ENCODE data around the gene S100A2. TPM values are rescaled to one million over a fixed set of nuclear protein-coding genes. Genes with fewer than 3 reads are reported as not detected.
"Not testable (repeated sequence)": the region's sequence is repeated elsewhere in the genome, so short reads cannot be mapped to it uniquely, and the experiment has no call there.

S100A2 gene
- total RNA-seq, 1 experiment from 2014 or later: 29.6 TPM

DNA sequence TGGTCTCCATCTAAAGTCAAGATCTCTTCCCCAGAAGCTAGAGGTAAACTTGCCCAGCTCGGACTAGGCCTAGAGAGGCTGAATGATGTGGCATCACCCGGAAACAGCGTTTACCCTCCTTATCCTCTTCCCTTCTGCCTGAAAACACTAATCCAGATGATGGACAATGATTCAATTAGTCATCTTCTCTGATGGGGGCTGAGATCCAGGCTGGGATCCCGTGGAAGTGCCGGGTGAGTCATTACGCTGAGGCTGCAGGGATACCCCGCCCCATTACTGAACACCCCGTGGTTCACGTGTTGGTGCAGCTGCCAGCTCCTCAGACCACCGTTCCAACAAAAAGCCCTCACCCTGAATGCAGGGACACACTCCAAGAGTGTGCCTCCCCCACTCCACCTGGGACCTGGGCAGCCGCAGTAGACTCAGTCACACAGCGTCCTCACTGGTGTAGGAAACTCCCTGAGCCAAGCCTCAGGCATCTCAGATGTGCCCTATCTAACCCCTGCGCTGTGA is 31.9 kb downstream of the S100A2 start:
- Histone ChIP-seq H3K9me3 (no peaks in the 10 kb centered on the region), H3K36me3 (peaks cover 28% of the 10 kb centered on the region), H3K27me3 (no peaks in the 10 kb centered on the region), H3K4me3 (peak overlapping the region; percentile 95)
- peak; percentile 95 for DNase-seq

DNA sequence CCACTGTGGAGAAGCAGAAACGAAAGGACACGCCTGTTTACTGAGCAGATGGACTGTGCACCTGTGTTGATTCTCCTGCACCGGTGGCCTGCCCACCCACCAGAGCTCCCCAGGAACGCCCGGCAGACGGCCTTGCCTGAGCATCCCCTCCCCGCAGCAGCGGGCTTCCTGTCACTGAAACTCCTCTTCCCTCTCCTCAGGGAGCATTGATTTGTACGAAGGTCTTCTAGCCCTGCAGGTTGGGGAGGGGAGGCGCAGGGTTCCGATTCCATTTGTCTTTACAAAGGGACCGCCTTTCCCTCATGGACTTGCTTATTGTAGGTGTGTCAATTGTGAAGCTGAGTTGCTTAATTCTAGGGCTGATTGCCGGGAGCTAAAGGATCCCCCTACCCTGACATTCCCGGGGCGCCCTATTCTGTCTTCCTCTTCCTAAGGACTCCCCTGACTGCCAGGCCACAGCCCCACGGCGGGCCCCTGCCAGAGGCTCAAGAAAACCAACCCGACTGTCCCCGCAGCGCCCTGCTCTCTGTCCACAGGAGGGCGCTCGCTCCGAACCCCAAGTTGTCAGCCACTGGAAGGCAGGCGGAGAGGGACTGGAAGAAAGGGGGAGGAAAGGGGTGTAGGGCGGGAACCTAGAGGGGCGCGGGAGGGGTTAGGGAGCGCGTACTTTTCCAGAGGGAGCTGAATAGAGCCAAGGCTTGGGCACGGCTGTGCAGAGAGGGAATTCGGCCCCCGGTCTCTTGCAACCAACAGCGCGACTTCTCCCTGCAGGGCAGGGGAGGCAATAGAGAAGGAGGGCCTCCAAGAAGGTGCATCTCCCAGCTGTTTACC is 32.7 kb downstream of the S100A2 start:
- Histone ChIP-seq H3K27me3 (no peaks in the 10 kb centered on the region), H3K4me3 (peak overlapping the region; percentile 95), H3K36me3 (peaks cover 28% of the 10 kb centered on the region), H3K9me3 (no peaks in the 10 kb centered on the region)
- peak; percentile 84 for DNase-seq

DNA sequence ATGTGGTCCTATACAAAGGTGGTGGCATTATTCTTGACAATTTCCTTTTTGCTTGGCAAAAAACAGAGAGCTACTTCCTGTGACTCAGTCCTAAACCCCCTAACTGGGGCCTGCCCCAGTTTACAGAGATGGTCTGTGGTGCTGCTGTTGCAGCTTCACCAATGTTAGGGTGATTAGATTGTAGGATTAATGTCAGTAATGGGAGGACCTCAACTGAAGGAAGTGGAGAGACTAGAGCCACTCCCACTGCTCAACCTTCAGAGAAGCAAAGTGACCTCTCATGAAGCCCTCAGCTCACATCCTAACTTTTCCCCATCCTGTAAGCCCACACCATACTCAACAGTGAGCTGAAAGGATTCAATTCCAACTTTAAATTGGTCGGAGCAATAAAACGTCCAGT is 33.5 kb downstream of the S100A2 start:
- no peaks in the 10 kb centered on the region for H3K9me3 ChIP-seq
- peaks cover 31% of the 10 kb centered on the region for H3K36me3 ChIP-seq
- H3K4me3 ChIP-seq: no peak overlapping the region
- H3K27me3 ChIP-seq: no peaks in the 10 kb centered on the region
- DNase-seq: no peak

DNA sequence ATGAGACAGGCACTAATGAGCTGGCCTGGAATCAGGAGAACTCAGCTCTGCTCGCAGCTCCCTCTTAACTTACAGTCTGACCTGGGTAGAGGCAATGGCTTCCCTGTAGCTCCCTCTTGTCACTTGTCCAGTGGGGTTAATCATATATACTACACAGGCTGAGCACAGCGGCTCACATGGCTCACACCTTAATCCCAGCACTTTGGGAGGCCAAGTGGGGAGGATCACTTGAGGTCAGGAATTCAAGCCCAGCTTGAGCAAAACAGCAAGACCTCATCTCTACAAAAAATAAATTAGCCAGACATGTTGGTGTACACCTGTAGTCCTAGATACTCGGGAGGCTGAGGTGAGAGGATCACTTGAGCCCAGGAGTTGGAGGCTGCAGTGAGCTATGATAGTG is 34.0 kb downstream of the S100A2 start:
- Histone ChIP-seq H3K36me3 (peaks cover 31% of the 10 kb centered on the region), H3K27me3 (no peaks in the 10 kb centered on the region), H3K4me3 (no peak overlapping the region), H3K9me3 (no peaks in the 10 kb centered on the region)
- no peak for DNase-seq

DNA sequence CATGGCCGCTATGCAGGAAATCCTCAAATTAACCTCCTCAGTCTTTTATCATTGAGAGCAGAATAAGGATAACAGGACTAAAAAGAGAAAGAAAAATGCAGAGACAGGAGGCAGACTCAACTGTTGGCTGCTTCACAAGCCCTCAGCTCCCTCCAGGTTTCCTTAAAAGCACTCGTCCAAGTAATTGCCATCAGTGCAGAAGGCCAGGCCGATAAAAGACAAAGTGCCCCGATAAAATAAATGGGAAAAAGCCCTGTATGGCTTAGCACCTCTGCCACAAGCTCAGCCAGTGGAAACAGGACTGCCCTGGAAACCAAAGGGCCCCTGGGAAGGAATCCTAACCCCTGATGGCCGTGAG is 38.0 kb downstream of the S100A2 start:
- Histone ChIP-seq H3K36me3 (peaks cover 4% of the 10 kb centered on the region), H3K27me3 (no peaks in the 10 kb centered on the region), H3K9me3 (no peaks in the 10 kb centered on the region), H3K4me3 (no peak overlapping the region)
- no peak for DNase-seq

DNA sequence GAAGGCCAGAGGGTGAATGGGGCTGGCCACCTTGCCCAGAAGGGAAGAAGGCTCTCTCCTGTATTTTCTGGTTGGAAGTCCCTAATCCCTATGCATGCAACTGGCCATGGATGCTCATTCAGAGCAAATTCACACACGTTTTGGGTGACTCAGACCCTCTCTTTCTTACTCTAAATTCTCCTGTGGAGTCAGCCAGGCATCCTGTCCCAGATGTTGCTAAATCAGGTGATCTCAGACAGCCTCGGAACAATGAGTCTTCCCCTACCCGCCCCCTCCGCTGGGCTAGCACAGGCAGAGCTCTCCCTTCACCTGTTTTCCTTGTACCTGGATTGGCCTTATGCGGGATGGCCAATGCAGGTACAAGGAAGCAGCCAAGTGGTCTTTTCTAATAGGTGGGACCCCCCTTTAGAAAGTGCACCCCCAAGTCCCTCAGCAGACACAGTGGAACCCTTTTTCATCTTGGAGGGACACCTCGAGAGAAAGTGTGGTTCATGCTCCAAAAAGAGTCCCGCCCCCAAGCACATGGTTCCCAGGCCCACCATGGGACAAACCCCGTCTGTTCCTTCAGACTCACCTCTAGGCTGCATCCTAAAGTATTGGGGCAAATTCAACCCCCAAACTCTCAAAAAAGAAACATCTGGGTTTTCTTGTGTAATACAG is 38.5 kb downstream of the S100A2 start:
- no peak for DNase-seq
- no peaks in the 10 kb centered on the region for H3K27me3 ChIP-seq
- H3K36me3 ChIP-seq: peaks cover 3% of the 10 kb centered on the region
- no peak overlapping the region for H3K4me3 ChIP-seq
- H3K9me3 ChIP-seq: no peaks in the 10 kb centered on the region

DNA sequence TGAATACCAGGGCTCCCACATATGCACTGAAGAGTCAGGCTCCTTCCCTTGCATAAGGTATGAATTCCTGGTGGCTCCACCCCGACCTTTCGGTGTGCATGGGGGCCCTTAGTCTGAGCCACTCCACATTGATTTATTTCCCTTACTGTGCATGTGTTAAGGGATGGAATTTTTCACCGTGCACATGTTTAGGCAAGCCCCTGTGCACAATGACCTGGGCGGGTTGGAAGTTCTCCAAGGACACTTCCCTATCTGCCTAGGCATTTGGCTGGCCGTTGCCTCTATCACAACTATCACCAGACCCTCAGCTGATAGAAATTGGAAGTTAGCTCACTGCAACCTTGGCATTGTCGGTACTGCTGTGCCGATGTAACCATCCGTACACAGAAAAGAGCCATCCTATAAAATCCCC is 39.5 kb downstream of the S100A2 start:
- Histone ChIP-seq H3K27me3 (no peaks in the 10 kb centered on the region), H3K36me3 (peaks cover 3% of the 10 kb centered on the region), H3K9me3 (no peaks in the 10 kb centered on the region), H3K4me3 (no peak overlapping the region)
- DNase-seq: no peak

DNA sequence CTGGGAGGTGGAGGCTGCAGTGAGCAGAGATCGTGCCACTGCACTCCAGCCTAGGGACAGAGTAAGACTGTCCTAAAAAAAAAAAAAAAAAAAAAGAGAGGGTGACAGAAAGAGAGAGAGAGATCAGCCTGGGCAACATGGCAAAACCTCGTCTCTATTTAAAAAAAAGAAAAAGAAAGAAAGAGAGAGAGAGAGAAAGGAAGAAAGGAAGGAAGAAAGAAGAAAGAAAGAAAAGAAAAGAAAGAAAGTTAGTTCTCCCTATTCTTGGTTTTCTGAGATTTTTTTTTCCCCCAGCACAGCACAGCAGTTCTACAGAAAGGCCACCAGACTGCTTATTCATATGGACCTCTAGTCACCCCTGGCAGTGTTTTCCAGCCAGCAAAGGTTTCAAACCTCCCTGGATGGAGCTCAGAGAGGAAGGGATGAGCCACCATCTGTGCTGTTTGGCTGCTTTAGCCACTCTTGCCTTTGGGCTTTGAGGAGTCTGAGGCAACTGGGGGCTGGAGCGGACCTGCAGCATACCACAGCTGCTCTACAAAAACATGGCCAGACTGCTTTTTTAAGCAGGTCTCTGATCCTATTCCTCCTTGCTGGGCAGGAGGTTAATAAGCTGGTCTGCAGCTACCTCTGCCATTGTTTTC is 40.4 kb downstream of the S100A2 start:
- no peaks in the 10 kb centered on the region for H3K9me3 ChIP-seq
- no peaks in the 10 kb centered on the region for H3K27me3 ChIP-seq
- H3K36me3 ChIP-seq: peaks cover 3% of the 10 kb centered on the region
- no peak for DNase-seq
- no peak overlapping the region for H3K4me3 ChIP-seq

DNA sequence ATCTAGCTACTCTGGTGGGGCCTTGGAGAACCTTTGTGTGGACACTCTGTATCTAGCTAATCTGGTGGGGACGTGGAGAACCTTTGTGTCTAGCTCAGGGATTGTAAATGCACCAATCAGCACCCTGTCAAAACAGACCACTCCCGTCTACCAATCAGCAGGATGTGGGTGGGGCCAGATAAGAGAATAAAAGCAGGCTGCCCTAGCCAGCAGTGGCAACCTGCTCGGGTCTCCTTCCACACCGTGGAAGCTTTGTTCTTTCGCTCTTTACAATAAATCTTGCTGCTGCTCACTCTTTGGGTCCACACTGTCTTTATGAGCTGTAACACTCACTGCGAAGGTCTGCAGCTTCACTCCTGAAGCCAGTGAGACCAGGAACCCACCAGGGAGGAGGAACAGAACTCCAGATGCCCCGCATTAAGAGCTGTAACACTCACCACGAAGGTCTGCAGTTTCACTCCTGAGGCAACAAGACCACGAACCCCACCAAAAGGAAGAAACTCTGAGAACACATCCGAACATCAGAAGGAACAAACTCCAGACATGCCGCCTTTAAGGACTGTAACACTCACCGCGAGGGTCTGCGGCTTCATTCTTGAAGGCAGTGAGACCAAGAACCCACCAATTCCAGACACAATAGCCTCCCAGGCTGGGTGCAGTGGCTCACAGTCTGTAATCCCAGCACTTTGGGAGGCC is 43.1 kb downstream of the S100A2 start:
- not testable (repeated sequence) for H3K36me3 ChIP-seq, H3K4me3 ChIP-seq, H3K27me3 ChIP-seq, H3K9me3 ChIP-seq, DNase-seq

DNA sequence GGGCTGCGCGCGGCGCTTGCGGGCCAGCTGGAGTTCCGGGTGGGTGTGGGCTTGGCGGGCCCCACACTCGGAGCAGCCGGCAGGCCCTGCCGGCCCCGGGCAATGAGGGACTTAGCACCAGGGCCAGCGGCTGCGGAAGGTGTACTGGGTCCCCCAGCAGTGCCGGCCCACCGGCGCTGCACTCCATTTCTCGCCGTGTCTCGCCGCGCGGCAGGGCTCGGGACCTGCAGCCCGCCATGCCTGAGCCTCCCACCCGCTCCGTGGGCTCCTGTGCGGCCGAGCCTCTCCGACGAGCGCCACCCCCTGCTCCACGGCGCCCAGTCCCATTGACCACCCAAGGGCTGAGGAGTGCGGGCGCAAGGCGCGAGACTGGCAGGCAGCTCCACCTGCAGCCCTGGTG is 43.8 kb downstream of the S100A2 start:
- not testable (repeated sequence) for H3K36me3 ChIP-seq, H3K9me3 ChIP-seq, DNase-seq, H3K27me3 ChIP-seq, H3K4me3 ChIP-seq

DNA sequence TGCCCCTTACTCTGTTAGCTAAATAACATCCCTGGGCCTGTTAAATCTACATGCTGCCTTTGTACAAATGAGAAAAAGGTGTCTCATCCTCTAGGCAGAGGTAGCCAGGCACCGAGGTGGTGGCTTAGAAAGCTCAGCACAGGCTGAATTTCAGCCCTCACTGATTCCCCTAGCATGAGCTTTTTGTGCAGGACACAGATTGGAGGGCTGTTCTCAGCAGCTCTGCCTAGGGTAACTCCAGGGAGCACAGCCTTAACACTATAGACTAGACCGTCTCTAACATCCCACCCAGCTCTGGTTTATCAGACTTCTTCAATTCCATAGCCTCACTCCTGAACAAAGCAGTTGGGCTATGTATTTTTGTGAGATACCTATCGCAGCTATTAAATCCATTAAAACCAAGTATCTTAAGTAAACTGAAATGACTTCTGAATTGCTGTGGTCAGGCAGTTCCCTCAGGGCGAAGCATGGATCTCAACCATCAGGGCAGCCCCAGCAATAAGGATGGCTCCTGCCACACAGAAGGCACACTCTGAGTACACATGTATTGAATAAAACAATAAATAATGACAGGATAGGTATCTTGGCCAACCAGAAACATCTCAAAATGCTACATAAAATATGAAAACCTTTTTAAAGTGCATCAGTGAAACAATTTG is 44.7 kb downstream of the S100A2 start:
- H3K9me3 ChIP-seq: no peaks in the 10 kb centered on the region
- no peaks in the 10 kb centered on the region for H3K36me3 ChIP-seq
- H3K27me3 ChIP-seq: no peaks in the 10 kb centered on the region
- H3K4me3 ChIP-seq: no peak overlapping the region
- DNase-seq: no peak

DNA sequence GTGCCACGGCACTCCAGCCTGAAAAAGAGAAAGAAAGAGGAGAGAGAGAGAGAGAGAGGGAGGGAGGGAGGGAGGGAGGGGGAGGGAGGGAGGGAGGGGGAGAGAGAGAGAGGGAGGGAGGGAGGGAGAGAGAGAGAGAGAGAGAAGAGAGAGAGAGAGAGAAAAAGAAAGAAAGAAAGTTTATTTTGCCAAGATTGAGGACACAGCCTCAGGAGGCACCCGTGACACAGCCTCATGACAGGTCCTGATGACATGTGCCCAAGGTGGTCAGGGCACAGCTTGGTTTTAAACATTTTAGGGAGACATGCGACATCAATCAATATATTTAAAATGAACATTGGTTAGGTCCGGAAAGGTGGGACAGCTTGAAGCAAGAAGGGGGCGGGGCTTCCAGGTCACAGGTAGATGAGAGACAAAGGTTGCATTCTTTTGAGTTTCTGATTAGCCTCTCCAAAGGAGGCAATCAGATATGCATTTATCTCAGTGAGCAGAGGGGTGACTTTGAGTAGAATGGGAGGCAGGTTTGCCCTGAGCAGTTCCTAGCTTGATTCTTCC is 45.4 kb downstream of the S100A2 start:
- not testable (repeated sequence) for H3K9me3 ChIP-seq, H3K36me3 ChIP-seq, H3K27me3 ChIP-seq, DNase-seq, H3K4me3 ChIP-seq

DNA sequence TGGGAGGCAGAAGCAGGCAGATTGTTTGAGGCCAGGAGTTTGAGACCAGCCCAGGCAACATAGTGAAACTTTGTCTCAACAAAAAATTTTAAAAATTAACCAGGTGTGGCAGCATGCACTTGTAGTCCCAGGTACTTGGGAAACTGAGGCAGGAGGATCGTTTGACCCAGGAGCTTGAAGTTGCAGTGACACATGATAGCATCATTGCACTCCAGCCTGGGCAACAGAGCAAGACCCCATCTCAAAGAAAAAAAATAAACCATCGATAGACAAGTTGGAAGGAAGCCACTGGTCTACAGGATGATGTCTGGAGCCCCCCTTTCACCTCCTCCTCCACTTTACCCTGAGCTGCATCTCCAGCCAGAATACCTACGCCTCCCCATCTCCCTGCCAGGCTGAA is 46.4 kb downstream of the S100A2 start:
- no peak overlapping the region for H3K4me3 ChIP-seq
- H3K27me3 ChIP-seq: no peaks in the 10 kb centered on the region
- no peak for DNase-seq
- no peaks in the 10 kb centered on the region for H3K9me3 ChIP-seq
- H3K36me3 ChIP-seq: no peaks in the 10 kb centered on the region

DNA sequence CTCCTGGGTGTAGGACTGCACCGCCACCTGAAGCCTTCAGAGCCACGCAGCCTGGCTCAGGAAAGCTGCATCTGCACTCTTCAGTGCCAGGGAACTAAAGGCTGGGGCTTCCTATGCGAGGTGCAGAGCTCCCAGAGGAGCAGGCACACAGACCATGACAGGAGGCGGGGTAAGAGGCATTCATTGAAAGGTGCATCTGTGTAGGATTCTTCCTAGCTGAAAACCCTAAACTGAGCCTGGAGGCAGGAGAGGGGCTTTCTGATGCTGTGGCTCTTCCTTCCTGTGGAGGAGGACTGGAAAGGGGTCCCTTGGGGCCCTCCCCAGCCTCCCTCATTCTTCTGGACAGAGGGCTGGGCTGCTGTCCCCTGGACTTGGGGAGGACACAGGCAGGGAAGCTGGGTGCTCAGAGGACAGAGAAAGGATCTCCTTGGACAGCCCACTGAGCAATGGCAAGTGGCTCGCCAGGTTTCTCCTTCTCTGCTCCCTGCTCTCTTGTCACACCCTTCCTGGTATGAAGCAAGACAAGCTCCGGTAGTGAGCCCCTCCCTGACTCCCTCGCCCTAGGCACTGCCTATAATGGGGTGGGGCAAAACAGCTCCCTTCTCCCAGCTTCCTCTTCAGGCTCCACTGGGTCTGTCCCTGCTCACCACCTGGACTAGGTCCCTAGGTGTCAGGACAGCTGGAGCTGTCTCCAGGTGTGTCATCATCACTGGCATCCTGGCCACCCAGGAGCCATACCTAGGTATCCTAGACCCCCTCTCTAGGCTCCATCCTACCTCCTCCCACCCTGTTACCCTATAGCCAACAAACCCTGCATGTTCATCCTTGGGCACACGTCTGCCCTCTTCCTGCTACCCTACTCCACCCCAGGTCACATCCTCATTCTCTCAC is 49.9 kb downstream of the S100A2 start:
- H3K27me3 ChIP-seq: no peaks in the 10 kb centered on the region
- no peaks in the 10 kb centered on the region for H3K36me3 ChIP-seq
- H3K4me3 ChIP-seq: no peak overlapping the region
- no peak for DNase-seq
- no peaks in the 10 kb centered on the region for H3K9me3 ChIP-seq

DNA sequence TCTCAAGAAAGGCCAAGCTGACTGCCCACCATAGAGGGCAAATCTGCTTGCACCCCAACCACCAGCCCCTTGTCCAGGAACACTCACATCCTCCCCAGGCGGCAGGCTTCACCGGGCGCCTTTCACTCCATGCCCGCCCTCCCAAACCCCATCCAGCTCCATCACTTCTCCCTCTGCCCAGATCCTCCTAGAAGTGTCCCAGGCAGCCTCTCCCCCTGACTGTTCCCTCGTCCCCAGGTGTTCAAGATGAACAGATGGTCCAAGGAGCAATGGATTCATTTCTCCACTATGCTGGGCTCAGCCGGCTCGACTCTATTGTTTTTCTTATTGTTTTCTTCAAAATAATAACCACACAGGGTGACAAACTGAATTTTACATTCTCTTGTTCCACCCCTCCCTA is 52.0 kb downstream of the S100A2 start:
- DNase-seq: no peak
- H3K9me3 ChIP-seq: no peaks in the 10 kb centered on the region
- H3K27me3 ChIP-seq: no peaks in the 10 kb centered on the region
- H3K4me3 ChIP-seq: no peak overlapping the region
- H3K36me3 ChIP-seq: no peaks in the 10 kb centered on the region

All from MG63 (cell line).